Measurements from ENCODE around the gene FHIT. TPM values are rescaled to one million over a fixed set of nuclear protein-coding genes. Genes with fewer than 3 reads are reported as not detected.

The FHIT gene
- total RNA-seq, 4 donors from 2014 or later, result 5.0 to 15.3 (median 8.3) TPM

GRCh38 chr3:61247191-61247590, 4.1 kb downstream of the FHIT start:
- TF ChIP-seq CTCF (IDR thresholded peaks at IDR 0.05) (no peak), POLR2A (IDR thresholded peaks at IDR 0.05) (no peak)
- no peak overlapping the region for H3K4me3 ChIP-seq (ENCODE audit: low read depth, poor library complexity, severe bottlenecking)
- 90 to 92% methylated on average over 4 of the region's 4 CpGs for WGBS, 2 donors
- no peak for DNase-seq (ENCODE audit: low spot score in 2 of 2)
- intact Hi-C loops (cut with DNase I; ENCODE audit: low total_unique reads), result no loop called here

- no peak overlapping the region for H3K4me3 ChIP-seq (ENCODE audit: low read depth, poor library complexity, severe bottlenecking)
- no peak for TF ChIP-seq CTCF (IDR thresholded peaks at IDR 0.05)
- TF ChIP-seq POLR2A (IDR thresholded peaks at IDR 0.05), result no peak
- no peak for DNase-seq (ENCODE audit: low spot score in 2 of 2)
- intact Hi-C loops (cut with DNase I; ENCODE audit: low total_unique reads), result no loop called here
Measured at GRCh38 chr3:61239871-61240270, 11.4 kb downstream of the FHIT start.

- DNase-seq (ENCODE audit: low spot score in 2 of 2), result no peak
- H3K4me3 ChIP-seq (ENCODE audit: low read depth, poor library complexity, severe bottlenecking), result no peak overlapping the region
- intact Hi-C loops (cut with DNase I; ENCODE audit: low total_unique reads), result no loop called here
- 82 to 93% methylated on average over 1 of the region's 1 CpG for WGBS, 2 donors
- TF ChIP-seq CTCF (IDR thresholded peaks at IDR 0.05) (no peak), POLR2A (IDR thresholded peaks at IDR 0.05) (no peak)
Measured at GRCh38 chr3:61237858-61238257, 13.4 kb downstream of the FHIT start.

- intact Hi-C loops (cut with DNase I; ENCODE audit: low total_unique reads), result no loop called here
- no peak for DNase-seq (ENCODE audit: low spot score in 2 of 2)
- TF ChIP-seq CTCF (IDR thresholded peaks at IDR 0.05) (no peak), POLR2A (IDR thresholded peaks at IDR 0.05) (no peak)
- H3K4me3 ChIP-seq (ENCODE audit: low read depth, poor library complexity, severe bottlenecking), result no peak overlapping the region
Measured at GRCh38 chr3:61236556-61236955, 14.7 kb downstream of the FHIT start.

GRCh38 chr3:61233746-61234145, 17.5 kb downstream of the FHIT start:
- H3K4me3 ChIP-seq (ENCODE audit: low read depth, poor library complexity, severe bottlenecking), result no peak overlapping the region
- no peak for TF ChIP-seq POLR2A (IDR thresholded peaks at IDR 0.05)
- TF ChIP-seq CTCF (IDR thresholded peaks at IDR 0.05), result no peak

GRCh38 chr3:61231693-61232092, 19.6 kb downstream of the FHIT start:
- no peak for TF ChIP-seq POLR2A (IDR thresholded peaks at IDR 0.05)
- no peak for TF ChIP-seq CTCF (IDR thresholded peaks at IDR 0.05)
- DNase-seq (ENCODE audit: low spot score in 2 of 2), result no peak
- H3K4me3 ChIP-seq (ENCODE audit: low read depth, poor library complexity, severe bottlenecking), result no peak overlapping the region
- intact Hi-C loops (cut with DNase I; ENCODE audit: low total_unique reads), result no loop called here

More at GRCh38 chr3:61233746-61234145, 17.5 kb downstream of the FHIT start:
- no peak for DNase-seq (ENCODE audit: low spot score in 2 of 2)
- intact Hi-C loops (cut with DNase I; ENCODE audit: low total_unique reads), result no loop called here
